Medulla oblongata (tissue), 1 donor: Measurements from ENCODE around the gene BCL2.

Experiments
- DNase-seq: peaks from one replicate; pipeline ENCODE4 v3.0.0-alpha.2; 2015; ENCODE audit errors: extremely low spot score

The BCL2 gene

DNA sequence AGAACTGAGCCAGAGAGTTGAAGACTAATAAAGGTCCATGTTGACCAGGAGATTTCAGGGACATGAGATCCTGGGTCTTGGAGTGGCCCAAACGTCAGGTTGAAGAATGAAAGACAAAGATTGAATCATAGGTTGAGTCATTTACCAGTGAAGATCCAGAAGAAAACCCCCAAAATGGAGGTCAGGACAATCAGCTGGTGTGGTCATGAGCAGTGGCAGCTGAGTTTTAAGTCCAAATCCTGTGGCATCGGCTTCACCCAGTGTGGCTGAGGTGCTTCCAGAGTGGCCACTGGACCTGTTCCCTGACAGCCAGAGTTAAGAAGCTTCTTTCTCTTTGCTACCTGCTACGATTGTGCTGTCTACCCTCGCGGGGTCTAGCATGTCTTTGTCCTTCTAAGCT, 234.0 kb downstream of the BCL2 start:
- DNase-seq: no peak

GRCh38 chr18:63084219-63084618, 235.3 kb downstream of the BCL2 start:
- no peak for DNase-seq

- DNase-seq: no peak
These were observed 236.0 kb downstream of the BCL2 start for GRCh38 chr18:63083555-63083954.

DNA sequence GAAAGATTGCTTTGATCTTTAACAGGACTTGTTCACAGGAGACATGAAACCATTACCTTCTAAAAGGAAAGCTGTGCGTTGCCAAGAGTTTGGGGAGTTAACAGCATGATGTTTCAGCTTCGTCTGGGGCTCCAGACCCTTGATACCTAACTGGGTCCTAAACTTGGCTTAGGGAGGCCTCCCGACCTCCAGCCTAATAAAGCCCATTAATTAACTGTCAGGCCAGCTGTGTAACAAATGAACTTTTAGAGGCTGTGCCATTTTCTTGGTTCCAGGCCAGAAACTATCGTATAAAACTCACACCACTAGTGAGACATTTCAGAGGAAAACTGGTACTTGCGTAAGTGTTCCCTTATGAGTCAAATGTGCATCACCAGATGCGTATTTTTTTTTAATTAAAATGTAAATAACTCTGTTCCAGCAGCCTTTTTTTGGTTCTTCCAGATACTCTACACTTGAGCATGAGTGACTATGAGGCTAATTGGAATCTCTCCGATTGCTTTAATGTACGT, 236.5 kb downstream of the BCL2 start:
- no peak for DNase-seq

DNA sequence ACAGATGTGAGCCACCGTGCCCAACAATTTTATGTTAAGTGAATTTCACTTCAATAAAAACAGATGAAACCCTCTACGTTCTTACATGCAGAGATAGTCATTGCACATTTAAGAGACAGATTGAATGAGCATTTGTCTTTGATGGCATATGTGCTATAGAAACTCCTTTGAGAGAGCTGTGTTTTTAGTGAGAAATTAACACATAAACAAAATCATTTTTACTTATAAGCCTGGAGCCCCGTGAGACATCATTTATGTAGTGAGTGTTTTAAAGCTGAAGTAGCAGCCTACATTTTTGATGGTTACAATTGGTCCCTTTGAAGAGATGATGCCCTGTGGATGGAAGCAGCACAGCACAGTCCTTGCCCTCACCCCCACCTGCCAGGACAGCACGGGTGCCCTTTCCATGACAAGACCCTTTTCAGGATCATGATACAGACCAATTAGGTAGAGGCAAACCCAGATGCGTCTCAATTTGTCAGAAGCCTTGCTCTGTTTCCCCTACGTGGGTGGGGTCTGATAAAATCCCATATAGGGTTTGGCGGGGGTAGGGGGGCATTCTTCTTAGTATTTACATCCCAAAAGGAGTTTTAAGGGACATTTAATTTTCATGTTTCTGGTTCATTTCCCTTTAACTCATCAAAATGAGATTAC, 237.1 kb downstream of the BCL2 start:
- no peak for DNase-seq

GRCh38 chr18:63079114-63079513, 240.5 kb downstream of the BCL2 start:
- peak; percentile 36 for DNase-seq

DNA sequence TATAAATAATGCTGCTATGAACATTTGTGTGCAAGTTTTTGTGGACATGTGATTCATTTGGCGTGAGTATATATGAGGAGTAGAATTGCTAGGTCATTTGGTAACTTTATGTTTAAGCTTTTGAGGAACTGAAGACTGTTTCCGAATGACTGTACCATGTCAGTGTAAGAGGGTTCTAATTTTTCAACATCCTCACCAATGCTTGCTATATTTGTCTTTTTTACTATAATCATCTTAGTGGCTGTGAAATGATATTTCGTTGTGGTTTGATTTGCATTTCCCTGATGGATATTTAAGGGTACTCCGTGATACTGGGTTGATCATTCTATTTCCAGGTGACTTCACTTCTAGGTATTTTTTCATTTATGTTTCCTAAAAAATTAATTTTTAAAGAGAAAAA, 241.1 kb downstream of the BCL2 start:
- DNase-seq: no peak

DNA sequence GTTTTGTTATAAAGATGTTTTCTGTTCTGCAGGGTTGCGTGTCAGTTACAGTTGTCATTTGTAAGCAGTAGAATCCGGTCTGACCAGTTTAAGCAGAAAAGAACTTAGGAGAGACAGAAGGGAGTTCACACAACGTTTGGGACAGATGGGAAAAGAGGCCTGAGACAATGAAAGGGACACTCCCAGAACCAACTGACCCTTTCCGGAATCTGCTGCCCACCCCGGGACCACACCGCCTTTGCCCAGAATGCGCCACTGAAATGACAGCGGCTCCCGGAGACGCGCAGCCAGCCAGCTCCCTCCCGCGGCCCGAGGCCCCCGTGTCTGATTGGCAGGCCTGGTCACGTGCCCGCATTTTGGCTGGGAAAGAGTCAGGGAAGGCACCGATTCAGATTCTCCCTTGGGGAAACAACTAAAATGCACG, 244.6 kb downstream of the BCL2 start:
- DNase-seq: peak; percentile 90

DNA sequence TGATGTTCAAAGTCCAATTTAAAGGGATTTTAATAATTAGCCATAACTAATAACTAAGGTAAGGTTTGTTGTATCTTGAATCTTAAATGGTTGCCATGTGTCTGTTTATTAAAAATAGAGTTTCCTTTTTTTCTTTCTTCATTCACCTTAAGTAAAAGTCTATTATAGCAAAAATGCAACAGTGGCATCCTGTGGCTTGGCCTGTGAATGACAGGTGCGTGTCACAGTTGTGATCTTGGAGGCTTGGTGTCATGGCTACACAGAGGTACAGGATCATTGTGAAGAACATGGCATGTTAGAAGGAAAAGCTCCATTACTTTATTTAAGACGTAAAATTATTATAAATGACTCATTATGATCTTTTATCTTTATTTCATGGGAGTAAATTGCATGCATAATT, 246.1 kb downstream of the BCL2 start:
- DNase-seq: no peak
